GM19467 (cell line): ENCODE data around the gene CHRNA1.

Experiments used
- ATAC-seq: cut with Tn5 transposase; IDR thresholded peaks from one replicate; pipeline ENCODE4 v1.9.1; 2021; ENCODE audit warnings: mild to moderate bottlenecking, moderate library complexity; ENCODE audit not compliant: unreplicated experiment

The CHRNA1 gene

DNA sequence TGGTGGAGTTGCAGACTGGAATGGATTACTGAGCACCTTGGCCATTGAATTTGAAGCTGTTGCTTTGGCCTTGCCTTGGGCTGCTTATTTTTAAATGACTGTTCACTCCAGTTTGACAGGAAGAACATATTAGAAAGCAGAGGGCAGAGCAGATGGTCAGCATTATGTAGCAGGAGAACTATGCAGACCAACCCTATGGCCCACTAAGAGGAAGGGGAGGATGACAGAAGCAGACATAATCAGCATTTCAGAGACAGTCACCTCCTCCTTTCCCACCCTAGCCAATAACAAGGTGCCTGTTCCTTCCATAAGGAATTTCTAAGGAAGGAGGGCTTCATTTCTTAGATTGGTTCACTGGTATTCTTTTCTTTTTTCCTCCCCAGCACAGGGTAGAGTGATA, 2.4 kb downstream of the CHRNA1 start:
- ATAC-seq = no peak

DNA sequence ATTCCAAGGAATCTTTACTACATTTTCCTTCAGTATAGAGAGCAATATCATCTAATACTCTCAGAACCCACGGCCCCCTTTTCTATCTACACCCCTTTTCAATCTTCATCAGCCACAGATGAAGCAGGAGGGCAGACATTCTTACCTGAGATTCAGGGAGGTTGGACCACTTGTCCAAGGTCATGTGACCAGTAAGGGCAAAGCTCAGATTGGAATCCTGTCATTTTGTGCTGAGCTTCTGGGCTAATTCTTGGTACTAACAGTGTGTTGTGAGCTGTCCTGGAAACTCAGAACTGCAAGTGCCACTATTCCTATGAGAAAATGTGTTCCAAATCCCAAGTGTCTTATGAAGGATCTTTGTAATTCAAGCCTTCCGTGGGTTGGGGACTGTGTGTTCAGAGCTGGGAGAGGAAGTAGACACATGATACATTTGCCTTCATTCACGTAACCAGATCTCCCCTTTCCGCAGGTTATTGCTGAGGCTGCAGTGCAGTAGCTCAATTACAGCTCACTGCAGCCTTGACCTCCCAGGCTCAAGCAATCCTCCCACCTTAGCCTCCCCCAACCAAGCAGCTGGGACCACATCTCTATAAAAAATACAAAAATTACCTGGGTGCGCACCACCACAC, 3.3 kb downstream of the CHRNA1 start:
- no peak for ATAC-seq

DNA sequence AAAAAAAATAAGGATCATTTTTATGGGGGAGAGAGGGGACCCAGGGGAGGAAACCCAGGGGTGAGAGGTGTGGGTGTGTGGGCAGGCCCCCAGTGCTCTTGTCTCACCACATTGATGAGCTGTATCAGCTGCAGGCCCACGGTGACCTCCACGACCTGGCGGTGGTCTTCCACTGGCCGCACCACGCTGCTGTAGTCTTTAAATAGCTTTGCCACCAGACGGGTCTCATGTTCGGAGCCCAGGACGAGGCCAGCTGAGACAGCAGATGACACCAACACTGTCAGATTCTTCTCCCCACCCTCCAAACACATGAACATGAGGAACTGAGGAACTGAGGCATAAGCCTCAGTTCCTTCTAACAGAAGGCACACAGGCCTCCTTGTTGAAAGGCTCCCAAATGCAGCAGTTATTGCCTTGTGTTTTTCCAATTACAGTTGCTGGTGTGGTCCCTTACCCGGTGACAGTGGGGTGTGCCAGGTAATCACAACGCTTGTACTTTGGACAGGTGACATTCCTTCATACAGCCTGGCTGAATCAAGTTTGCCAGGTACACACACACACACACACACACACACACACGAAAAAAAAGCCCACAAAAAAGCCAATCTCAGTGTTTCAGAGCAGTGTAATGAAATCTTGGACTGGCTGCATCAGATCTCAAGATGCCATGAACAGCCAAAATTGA, 4.7 kb downstream of the CHRNA1 start:
- no peak for ATAC-seq

DNA sequence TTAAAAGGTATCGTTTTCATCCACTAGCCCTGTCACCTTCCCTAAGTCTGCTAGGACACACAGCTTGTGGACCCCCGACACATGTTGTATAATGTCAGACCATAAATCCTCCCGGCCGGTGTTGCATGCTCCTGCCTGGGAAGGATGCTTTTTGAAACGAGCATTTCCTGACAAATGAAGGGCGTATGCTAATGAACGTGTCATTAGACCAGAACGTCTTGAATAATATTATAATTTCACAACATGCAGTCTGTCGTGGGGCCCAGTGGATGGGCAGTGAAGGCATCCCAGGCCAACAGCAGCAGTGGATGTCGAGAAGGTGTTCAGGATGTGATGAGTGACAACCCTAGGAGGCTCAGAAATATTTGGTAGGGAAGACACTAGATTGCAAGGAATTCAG, 7.5 kb downstream of the CHRNA1 start:
- ATAC-seq = no peak

DNA sequence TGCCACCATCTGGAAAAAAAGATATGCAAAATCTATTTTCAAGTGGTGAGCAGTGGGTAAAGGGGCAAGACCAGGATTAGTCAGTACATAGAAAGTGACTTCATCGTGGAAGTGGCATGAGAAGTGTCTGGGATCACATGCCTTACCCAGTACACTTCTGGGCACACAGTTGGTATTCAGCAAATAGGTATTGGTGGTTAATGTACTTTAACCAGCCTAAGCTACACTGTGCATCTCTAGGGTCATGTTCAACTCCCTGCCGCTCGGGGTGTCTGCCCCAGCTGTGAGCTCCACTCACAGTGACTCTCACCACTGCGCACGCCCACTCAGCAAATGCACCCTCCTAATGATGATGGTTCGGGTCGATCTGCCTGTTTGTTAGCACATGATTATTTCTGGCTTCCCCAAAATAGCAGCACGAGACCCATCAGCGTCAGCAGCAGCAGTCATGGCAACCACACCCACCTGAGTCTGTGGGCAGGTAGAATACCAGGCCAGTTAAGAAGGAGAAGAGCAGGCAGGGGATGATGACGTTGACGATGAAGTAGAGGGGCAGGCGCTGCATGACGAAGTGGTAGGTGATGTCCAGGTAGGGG, 11.1 kb downstream of the CHRNA1 start:
- ATAC-seq = no peak

DNA sequence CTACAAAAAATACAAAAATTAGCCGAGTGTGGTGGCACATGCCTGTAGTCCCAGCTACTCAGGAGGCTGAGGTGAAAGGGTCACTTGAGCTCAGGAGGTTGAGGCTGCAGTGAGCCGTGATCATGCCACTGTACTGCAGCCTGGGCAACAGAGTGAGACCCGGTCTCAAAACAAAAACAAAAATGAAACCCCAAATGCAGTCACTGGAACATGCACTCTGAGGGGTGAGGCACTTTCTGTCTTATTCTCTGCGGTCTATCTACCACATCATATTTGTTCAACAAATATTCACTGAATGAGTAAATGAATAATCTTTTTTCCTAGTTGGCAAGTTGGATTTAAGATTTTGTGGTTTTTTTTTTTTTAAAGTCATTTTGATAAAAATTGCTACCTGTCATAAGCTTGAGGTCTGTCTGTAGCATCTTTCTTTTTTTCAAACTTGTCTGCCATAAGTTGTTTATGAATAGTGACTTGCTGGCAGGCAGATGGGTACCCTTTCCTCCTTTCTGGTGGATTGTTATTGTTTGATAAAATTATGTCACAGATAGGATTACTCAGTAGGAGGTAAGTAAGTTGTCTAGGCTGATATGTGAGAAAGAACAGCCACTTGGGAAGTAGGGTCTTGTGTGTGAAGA, 11.8 kb downstream of the CHRNA1 start:
- ATAC-seq = peak; percentile 81

DNA sequence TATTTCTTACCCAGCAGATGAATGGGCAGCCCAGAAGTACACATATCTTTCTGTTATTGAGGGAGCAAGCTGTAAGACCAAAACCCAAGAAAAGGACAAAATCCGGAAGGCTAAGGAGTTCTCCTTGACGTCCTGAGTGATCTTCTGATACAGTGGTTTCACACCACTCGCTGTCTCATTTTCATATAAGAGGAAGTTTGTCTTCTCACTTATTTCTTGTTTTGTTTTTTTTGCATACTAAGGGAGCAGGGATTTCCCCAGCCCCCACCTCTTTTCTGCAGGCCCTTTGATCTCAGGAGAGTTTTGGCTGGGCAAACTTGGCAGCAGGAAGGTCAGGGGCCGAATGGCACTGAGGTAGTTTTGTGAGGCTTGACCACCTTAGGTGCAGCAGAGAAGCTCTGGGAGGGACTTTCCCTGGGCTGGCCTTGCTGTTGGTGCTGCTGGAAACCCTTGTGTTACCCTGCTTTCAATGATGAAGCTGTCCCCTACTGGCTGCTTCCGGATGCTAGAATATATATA, 13.3 kb downstream of the CHRNA1 start:
- ATAC-seq = peak; percentile 50

DNA sequence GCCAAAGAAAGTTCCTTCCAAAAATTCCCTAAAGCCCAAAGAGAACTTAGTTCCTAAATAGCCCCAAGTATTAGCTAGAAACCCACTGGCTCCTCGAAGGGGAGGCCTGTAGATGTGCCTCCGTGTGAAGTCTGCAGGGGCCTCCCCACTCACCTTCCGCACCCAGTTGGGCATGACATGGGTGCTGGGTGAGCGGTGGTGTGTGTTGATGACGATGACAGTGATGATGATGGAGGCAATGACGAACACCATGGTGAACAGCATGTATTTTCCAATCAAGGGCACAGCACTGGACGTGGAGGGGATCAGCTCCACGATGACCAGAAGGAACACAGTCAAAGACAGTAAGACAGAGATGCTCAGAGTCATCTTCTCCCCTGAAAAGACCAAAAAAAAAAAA, 14.5 kb downstream of the CHRNA1 start:
- ATAC-seq = no peak

DNA sequence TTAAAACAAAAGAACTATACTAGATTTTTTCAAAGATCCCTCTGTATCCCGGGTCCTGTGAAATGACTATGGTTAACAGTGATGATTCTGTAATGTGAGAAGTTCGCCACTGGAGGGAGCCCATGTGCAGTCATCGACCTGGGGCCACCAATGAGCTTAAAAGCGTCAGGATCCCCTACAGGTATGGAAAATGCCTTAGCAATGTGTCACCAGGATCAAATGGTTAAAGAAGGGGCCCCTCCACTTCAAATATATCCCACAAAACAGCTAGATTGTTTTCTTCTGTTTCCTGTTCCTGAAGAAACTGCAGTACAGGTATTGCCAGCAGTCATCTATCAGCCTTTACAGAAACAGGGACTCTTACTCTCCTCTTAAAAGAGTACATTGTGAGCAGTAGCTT, 15.3 kb downstream of the CHRNA1 start:
- no peak for ATAC-seq

DNA sequence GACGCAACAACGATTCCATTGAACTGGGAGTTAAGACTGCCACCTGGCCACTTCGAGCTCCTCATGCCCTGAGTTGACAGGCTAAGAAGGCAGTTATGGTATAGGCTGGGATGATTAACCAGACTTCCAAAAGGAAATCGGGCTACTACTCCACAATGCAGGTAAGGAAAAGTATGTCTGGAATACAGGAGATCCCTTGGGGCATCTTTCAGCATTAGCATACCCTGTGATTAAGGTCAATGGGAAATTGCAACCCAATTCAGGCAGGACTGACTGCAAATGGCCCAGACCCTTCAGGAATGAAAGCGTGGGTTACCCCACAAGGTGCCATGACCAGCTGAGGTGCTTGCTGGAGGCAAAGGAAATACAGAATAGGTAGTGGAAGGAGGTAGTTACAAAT, 19.1 kb downstream of the CHRNA1 start:
- no peak for ATAC-seq

DNA sequence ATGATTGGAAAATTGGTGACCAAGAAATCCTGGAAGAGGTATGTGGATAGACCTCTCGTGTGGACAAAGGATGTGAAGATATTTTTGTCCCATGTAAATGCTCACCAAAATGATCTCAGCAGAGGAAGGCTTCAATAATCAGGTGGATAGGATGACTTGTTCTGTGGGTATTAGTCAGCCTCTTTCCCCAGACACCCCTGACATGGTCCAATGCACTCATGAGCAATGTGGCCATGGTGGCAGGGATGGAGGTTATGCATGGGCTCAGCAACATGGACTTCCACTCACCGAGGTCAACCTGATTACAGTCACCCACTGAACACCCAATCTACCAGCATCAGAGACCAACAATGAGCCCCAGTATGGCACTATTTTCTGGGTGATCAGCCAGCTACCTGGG, 20.2 kb downstream of the CHRNA1 start:
- ATAC-seq = no peak

DNA sequence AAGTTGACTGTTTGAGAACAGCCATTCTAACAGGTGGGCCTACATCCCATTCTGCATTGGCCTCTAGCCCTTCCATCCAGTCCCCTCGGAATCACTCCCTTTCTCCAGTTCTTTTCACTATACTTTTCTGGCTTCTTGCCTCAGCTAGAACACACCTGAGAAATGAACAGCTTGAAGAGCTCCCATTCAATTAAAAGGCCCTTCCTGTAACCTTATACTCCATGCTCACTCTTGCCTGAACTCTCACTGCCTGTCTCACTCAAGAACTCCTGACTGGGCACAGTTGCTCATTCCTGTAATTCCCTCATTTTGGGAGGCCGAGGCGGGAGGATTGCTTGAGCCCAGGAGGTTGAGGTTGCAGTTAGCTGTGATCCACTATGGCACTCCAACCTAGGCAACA, 23.6 kb downstream of the CHRNA1 start:
- no peak for ATAC-seq

DNA sequence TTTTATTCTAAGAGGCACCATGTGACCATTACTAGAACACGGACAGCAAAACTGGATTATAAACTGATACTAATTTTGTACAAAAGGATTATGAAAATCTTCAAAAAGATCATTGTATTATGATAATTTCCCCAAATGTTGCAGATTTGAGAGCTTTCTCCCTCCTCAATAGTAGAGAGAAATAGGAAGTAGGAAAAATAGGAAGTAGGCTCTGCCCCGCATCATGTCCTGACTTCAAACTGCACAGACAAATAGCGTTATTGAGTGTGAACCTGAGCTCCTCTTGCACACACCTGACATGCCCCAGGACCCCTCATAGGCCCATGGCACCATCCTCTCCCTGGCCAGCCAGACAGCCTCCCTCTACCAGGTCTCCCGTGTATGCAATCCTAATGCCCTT, 25.4 kb downstream of the CHRNA1 start:
- ATAC-seq = no peak

DNA sequence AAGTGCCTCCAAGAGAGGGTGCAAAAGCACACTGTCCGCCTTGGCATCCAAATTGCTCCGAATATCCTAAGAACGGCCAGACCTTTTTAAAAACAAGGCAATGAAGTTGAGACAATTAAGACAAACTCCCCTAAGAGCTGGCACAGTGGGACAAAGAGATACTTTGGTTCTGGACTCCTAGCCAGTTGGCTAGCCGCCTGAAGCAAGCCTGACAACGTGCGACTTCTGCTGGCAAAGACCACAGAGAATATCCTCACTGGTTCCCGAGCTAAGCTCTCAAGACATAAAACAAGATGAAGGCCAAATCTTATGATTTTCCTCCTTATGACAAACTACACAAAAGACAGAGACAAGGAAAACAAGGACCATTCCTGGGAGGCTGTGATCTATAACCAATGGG, 32.7 kb downstream of the CHRNA1 start:
- ATAC-seq = no peak

DNA sequence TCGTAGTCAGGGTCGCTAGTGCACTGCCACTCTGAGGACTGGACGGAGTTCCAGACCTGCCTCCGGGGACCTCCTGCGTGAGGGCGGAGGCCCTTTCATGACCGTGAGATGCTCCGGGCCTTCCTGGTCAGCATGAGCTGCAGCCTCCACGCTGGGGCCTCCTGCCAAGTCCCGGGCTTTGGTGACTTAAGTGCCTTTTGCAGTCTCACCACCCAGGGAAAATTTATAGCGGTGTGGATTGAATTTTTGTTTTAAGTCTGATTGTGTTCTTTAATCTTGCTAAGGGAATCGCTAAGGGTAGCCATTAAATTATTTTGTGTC, 33.6 kb downstream of the CHRNA1 start:
- no peak for ATAC-seq

DNA sequence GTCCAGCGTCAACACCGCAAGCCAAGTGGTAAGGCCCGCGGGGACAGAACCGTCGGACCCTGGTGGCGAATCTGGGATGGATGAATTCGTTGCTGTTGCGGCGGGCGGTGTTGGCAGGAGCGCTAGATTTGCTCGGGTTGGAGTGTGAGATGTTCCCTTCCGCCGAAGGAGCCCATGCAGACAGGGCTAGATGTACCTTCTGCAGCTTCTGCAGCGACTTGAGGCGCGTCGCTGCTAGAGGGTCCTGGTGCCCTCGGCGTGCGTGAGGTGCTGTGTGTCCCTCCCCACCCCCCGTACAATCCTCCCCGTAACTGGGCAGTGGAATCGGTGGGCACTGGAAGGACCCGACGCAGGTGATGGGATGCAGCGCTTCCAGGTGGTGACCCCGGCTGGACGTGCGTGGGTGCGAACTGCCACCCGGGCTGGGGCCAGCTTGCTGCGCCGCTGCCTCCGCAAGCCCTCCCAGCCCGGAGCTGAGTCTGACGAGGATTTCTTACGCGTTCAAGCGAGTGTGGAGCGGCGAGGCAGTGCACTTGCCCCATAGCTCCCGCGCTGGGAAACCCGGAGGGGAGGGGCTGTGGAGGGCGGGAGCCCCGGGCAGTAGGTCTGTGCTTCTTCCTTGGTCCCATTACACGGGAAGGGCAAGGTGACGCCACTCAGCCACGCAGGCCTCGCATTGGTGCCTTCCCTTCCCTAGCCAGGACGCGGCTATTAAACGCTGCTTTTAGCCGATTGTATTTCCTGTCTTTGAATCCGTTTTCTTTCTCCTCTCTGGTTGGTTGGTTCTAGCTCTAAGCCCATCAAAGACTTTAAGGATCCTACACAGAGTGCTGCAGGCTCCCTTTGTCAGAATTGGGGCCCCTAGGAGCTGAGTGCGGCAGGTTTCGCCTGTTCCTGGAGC, 34.2 kb downstream of the CHRNA1 start:
- ATAC-seq = no peak

DNA sequence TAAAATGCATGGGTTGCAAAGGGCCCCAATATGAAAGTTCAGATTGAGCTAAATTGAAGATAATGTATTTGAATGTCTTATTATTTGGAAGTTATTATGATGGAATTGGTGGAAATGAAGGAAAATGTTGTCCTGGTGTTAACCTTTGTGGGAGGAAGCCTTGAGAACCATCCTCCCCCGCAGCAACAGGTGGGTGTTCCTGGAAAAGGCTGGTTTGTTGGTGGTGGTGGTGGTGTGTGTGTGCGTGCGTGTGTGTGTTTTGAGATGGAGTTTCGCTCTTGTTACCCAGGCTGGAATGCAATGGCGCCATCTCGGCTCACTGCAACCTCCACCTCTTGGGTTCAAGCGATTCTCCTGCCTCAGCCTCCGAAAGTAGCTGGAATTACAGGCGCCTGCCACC, 36.2 kb downstream of the CHRNA1 start:
- no peak for ATAC-seq

DNA sequence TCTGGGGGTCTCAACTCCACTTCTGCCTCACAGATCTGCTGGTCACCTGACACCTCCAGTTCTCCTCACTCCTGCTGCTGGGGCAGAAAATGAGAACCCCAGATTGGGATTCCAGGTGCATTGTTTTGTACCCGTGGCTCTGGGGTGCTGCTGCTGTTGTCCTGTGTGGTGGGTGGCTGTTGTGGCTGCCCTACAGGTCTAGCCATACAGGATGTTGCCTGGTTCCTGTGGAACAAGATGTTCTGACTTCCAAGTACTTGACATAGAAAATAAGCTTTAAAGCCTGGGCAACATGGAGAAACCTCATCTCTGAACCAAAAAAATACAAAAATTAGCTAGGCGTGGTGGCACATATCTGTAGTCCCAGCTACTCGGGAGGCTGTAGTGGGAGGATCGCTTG, 38.1 kb downstream of the CHRNA1 start:
- no peak for ATAC-seq

DNA sequence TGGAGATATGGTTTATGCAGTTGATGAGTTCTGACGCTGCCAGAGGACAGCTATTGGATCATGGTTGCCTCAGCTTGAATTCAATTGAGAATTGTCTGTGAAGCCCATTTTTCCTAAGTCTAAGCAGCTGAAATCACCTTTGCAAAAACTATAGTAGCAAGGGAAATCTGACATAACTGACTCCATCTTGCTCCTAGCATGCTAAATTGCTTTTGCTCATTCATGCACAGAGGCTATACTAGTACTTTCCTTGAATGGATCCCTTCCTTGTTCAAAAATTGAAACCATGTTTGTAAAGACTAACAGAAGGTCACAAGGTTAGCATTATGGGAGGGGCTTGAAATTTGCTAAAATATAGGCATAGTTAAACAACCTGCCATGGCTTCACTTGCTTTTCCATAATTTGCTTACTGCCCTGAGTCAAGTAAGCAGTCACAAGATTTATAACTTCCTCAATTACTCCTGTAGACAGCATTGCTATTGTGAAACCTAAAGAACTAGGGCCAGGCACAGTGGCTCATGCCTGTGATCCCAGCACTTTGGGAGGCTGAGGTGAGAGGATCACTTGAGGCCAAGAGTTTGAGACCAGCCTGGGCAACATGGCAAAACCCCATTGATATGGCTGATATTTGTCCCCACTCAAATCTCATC, 41.2 kb downstream of the CHRNA1 start:
- no peak for ATAC-seq

DNA sequence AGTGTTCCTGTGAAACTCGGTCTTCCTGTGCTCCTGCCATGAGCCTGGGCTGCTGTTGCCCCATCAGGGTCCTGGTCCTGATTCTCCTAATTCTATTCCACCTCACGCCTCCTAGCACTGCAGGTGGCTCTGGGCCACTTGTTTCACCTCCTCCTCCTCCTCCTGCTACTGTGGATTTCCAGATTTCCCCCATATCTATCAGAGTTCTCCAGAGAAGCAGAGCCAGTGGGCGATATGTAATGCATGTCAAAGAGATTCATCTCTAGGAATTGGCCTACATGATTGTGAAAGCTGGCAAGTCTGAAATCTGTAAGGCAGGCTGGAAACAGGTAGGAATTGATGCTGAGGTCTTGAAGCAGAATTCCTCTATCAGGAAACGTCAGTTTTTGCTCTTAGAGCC, 45.3 kb downstream of the CHRNA1 start:
- ATAC-seq = no peak

DNA sequence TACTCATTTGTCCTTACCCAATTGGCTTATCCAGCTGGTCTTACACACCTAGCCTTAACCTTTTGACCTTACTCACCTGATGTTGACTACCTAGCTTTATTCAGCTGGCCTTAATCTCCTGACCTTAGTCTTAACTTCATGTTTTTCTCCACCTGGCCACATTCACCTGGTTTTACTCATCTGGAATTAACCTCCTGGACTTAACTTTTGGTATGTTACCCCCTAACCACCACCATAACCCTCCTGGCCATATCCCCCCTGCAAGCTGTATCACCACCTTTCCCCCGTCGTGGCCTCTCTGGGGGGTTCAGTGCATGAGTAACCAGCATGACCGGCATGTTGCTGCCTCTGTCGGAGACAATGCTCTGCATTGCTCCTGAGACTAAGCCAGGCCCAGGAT, 45.7 kb downstream of the CHRNA1 start:
- ATAC-seq = no peak
